ENCODE results near the gene SGCD. TPM values are rescaled to one million over a fixed set of nuclear protein-coding genes. Genes with fewer than 3 reads are reported as not detected.

SGCD gene
- total RNA-seq, 1 experiment from 2014 or later = not detected

- Histone ChIP-seq H3K9me3 (replicated peaks) (0 out of 2 replicates have a peak, but pooled peaks cover 4% of the 10 kb centered on the region), H3K27ac (no peak overlapping the region), H3K4me3 (no peak overlapping the region), H3K27me3 (replicated peaks) (no peaks in the 10 kb centered on the region), H3K4me1 (replicated peaks) (no peaks in the 10 kb centered on the region), H3K36me3 (no peaks in the 10 kb centered on the region)
- DNase-seq (ENCODE audit: low read depth in 1 of 2, low spot score in 2 of 2) = no peak
These were observed 395.4 kb downstream of the SGCD start for GRCh38 chr5:156722358-156722757.

- Histone ChIP-seq H3K36me3 (no peaks in the 10 kb centered on the region), H3K4me3 (no peak overlapping the region), H3K4me1 (replicated peaks) (no peaks in the 10 kb centered on the region), H3K27ac (no peak overlapping the region), H3K27me3 (replicated peaks) (no peaks in the 10 kb centered on the region), H3K9me3 (replicated peaks) (no peaks in the 10 kb centered on the region; the same call in 1 of the 2 replicates)
- no peak for DNase-seq (ENCODE audit: low read depth in 1 of 2, low spot score in 2 of 2)
These were observed 408.5 kb downstream of the SGCD start for GRCh38 chr5:156735477-156735876.

GRCh38 chr5:156741516-156741915 is 414.6 kb downstream of the SGCD start:
- no peaks in the 10 kb centered on the region; the same call in 1 of the 2 replicates for H3K9me3 ChIP-seq (replicated peaks)
- DNase-seq (ENCODE audit: low read depth in 1 of 2, low spot score in 2 of 2) = no peak
- no peaks in the 10 kb centered on the region for H3K27me3 ChIP-seq (replicated peaks)
- H3K27ac ChIP-seq = no peak overlapping the region
- H3K4me3 ChIP-seq = no peak overlapping the region
- H3K36me3 ChIP-seq = no peaks in the 10 kb centered on the region
- no peaks in the 10 kb centered on the region for H3K4me1 ChIP-seq (replicated peaks)

- no peak overlapping the region for H3K27ac ChIP-seq
- no peaks in the 10 kb centered on the region for H3K4me1 ChIP-seq (replicated peaks)
- no peaks in the 10 kb centered on the region for H3K9me3 ChIP-seq (replicated peaks)
These were observed 426.9 kb downstream of the SGCD start for GRCh38 chr5:156753846-156754245.

GRCh38 chr5:156755421-156756087 is 428.6 kb downstream of the SGCD start:
- no peaks in the 10 kb centered on the region for H3K9me3 ChIP-seq (replicated peaks)
- no peaks in the 10 kb centered on the region for H3K36me3 ChIP-seq
- H3K27me3 ChIP-seq (replicated peaks) = no peaks in the 10 kb centered on the region
- no peak for DNase-seq (ENCODE audit: low read depth in 1 of 2, low spot score in 2 of 2)
- no peaks in the 10 kb centered on the region for H3K4me1 ChIP-seq (replicated peaks)
- H3K4me3 ChIP-seq = no peak overlapping the region
- no peak overlapping the region for H3K27ac ChIP-seq

More at GRCh38 chr5:156753846-156754245, 426.9 kb downstream of the SGCD start:
- DNase-seq (ENCODE audit: low read depth in 1 of 2, low spot score in 2 of 2) = no peak
- Histone ChIP-seq H3K27me3 (replicated peaks) (no peaks in the 10 kb centered on the region), H3K4me3 (no peak overlapping the region), H3K36me3 (no peaks in the 10 kb centered on the region)

GRCh38 chr5:156758011-156758791 is 431.2 kb downstream of the SGCD start:
- Histone ChIP-seq H3K4me1 (replicated peaks) (no peaks in the 10 kb centered on the region), H3K27ac (no peak overlapping the region), H3K9me3 (replicated peaks) (no peaks in the 10 kb centered on the region), H3K36me3 (no peaks in the 10 kb centered on the region), H3K4me3 (no peak overlapping the region), H3K27me3 (replicated peaks) (no peaks in the 10 kb centered on the region)
- DNase-seq (ENCODE audit: low read depth in 1 of 2, low spot score in 2 of 2) = no peak

- no peak for DNase-seq (ENCODE audit: low read depth in 1 of 2, low spot score in 2 of 2)
- H3K4me1 ChIP-seq (replicated peaks) = no peaks in the 10 kb centered on the region
- H3K27ac ChIP-seq = no peak overlapping the region
- no peak overlapping the region for H3K4me3 ChIP-seq
- no peaks in the 10 kb centered on the region for H3K9me3 ChIP-seq (replicated peaks)
- H3K27me3 ChIP-seq (replicated peaks) = no peaks in the 10 kb centered on the region
- no peaks in the 10 kb centered on the region for H3K36me3 ChIP-seq
These were observed 432.2 kb downstream of the SGCD start for GRCh38 chr5:156759156-156759555.

GRCh38 chr5:156762771-156763170 is 435.8 kb downstream of the SGCD start:
- Histone ChIP-seq H3K9me3 (replicated peaks) (no peaks in the 10 kb centered on the region), H3K4me1 (replicated peaks) (no peaks in the 10 kb centered on the region)
- no peak for DNase-seq (ENCODE audit: low read depth in 1 of 2, low spot score in 2 of 2)

GRCh38 chr5:156764176-156764971 is 437.4 kb downstream of the SGCD start:
- Histone ChIP-seq H3K36me3 (no peaks in the 10 kb centered on the region), H3K9me3 (replicated peaks) (no peaks in the 10 kb centered on the region), H3K27ac (no peak overlapping the region), H3K4me3 (no peak overlapping the region), H3K27me3 (replicated peaks) (no peaks in the 10 kb centered on the region), H3K4me1 (replicated peaks) (no peaks in the 10 kb centered on the region)
- DNase-seq (ENCODE audit: low read depth in 1 of 2, low spot score in 2 of 2) = no peak

More at GRCh38 chr5:156762771-156763170, 435.8 kb downstream of the SGCD start:
- Histone ChIP-seq H3K27ac (no peak overlapping the region), H3K27me3 (replicated peaks) (no peaks in the 10 kb centered on the region), H3K4me3 (no peak overlapping the region), H3K36me3 (no peaks in the 10 kb centered on the region)

- no peak for DNase-seq (ENCODE audit: low read depth in 1 of 2, low spot score in 2 of 2)
- no peaks in the 10 kb centered on the region for H3K36me3 ChIP-seq
- no peaks in the 10 kb centered on the region for H3K9me3 ChIP-seq (replicated peaks)
- no peak overlapping the region for H3K27ac ChIP-seq
- H3K27me3 ChIP-seq (replicated peaks) = no peaks in the 10 kb centered on the region; the same call in 1 of the 2 replicates
- H3K4me3 ChIP-seq = no peak overlapping the region
- no peaks in the 10 kb centered on the region for H3K4me1 ChIP-seq (replicated peaks)
These were observed 447.3 kb downstream of the SGCD start for GRCh38 chr5:156774273-156774672.

- Histone ChIP-seq H3K27ac (no peak overlapping the region), H3K9me3 (replicated peaks) (no peaks in the 10 kb centered on the region; the same call in 1 of the 2 replicates)
- no peak for DNase-seq (ENCODE audit: low read depth in 1 of 2, low spot score in 2 of 2)
These were observed 451.3 kb downstream of the SGCD start for GRCh38 chr5:156778139-156778706.

GRCh38 chr5:156778752-156779151 is 451.8 kb downstream of the SGCD start:
- DNase-seq (ENCODE audit: low read depth in 1 of 2, low spot score in 2 of 2) = no peak
- H3K27me3 ChIP-seq (replicated peaks) = no peaks in the 10 kb centered on the region

More at GRCh38 chr5:156778139-156778706, 451.3 kb downstream of the SGCD start:
- Histone ChIP-seq H3K4me1 (replicated peaks) (no peaks in the 10 kb centered on the region), H3K27me3 (replicated peaks) (no peaks in the 10 kb centered on the region), H3K36me3 (no peaks in the 10 kb centered on the region), H3K4me3 (no peak overlapping the region)

GRCh38 chr5:156779436-156779835 is 452.5 kb downstream of the SGCD start:
- no peak overlapping the region for H3K4me3 ChIP-seq

More at GRCh38 chr5:156778752-156779151, 451.8 kb downstream of the SGCD start:
- Histone ChIP-seq H3K27ac (no peak overlapping the region), H3K36me3 (no peaks in the 10 kb centered on the region), H3K4me3 (no peak overlapping the region), H3K9me3 (replicated peaks) (no peaks in the 10 kb centered on the region; the same call in 1 of the 2 replicates), H3K4me1 (replicated peaks) (no peaks in the 10 kb centered on the region)

More at GRCh38 chr5:156779436-156779835, 452.5 kb downstream of the SGCD start:
- H3K36me3 ChIP-seq = no peaks in the 10 kb centered on the region
- H3K27ac ChIP-seq = no peak overlapping the region
- no peaks in the 10 kb centered on the region for H3K27me3 ChIP-seq (replicated peaks)
- no peaks in the 10 kb centered on the region; the same call in 1 of the 2 replicates for H3K9me3 ChIP-seq (replicated peaks)
- H3K4me1 ChIP-seq (replicated peaks) = no peaks in the 10 kb centered on the region
- no peak for DNase-seq (ENCODE audit: low read depth in 1 of 2, low spot score in 2 of 2)
